ENCODE results near the gene AP2A2.

The AP2A2 gene

DNA sequence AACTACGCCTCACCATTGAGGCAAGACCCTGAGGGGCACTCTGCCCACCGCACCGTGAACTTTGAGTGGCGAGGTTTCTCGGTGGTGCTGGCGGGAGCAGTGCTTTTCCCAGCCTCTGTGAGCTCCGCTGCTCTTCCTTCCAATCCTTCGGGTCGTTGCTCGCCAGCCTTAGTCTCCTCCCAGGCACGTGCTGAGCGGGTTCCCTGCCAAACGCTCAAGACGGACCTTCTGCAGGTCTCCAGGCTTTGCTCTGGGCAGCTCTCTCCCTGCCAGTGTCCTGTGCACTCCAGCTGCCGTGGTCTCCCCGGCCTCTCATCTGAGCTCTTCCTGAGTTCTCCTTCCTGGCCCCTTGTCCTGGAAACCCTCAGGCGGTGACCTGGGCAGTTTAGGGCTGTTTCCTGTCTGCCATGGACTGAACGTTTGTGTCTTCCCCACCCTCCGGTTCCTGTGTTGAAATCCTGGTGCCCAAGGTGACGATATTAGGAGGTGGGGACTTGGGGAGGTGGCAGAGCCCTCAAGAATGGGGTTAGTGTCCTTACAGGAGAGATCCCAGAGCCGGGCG, 122.0 kb downstream of the AP2A2 start:
- no peak for DNase-seq

DNA sequence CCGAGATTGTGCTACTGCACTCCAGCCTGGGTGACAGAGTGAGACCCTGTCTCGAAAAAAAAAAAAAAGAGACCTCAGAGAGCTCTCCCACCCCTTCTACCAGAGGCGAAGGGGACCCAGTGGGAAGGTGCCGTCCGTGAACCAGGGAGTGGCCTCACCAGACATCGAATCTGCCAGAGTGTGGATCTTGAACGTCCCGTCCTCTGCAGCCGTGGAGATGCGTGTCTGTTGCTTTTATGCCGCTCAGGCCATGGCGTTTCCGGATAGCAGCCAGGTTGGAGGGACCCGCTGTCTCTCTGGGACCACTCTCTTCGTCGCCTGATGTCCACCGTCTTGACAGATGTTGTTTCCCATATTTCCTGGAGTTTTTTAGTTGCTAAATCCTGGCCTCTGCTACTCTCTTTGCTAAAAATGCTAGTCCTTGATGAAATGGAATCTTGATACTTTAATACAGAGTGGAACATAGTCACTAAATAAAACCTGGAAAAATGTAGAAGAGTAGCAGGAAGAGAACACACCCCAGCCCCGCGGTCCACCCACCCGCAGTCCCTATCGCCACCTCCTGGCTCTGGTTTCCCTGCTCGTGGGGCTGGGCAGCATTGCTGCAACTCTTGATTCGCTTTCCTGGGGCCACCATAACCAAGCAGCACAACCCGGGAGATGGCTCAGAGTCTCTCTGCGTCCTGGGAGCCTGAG, 122.9 kb downstream of the AP2A2 start:
- DNase-seq, result no peak

DNA sequence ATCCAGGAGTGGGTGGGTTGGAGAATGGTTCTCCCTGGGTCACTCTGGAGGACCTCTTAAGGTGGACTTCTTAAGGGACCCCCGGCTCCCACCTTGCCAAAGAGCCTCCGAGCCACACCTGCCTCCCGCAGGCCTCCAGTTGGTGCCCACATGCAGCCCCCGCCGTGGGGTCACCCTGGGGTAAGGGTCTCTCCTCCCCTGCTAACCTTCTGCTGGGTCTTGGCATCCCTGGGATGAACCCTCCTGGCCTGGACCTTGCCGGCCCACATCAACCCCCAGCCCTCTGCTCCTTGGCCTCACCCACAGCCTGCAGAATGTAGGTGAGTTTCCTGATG, 123.4 kb downstream of the AP2A2 start:
- no peak for DNase-seq

DNA sequence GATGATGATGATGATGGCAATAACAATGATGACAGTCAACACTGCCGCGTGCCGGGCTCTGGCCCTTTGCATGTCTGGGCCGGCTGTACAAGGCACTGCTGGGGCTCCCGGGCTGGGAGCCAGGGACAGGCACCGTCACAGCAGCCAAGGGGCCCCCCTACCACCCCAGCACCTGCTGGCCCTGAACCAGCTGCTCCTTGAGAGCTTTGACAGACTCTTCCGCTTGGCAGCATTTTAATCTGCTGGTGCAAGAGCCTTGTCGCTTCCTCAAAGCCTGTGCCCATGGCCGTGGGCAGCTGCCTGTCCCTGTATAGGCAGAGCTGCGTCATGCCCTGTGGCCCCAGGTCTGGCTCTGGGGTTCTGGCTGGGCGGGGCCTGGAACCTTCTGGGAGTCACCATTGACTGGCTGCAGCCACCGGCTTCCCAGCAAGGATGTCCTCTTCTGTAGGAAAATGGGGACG, 123.8 kb downstream of the AP2A2 start:
- no peak for DNase-seq

DNA sequence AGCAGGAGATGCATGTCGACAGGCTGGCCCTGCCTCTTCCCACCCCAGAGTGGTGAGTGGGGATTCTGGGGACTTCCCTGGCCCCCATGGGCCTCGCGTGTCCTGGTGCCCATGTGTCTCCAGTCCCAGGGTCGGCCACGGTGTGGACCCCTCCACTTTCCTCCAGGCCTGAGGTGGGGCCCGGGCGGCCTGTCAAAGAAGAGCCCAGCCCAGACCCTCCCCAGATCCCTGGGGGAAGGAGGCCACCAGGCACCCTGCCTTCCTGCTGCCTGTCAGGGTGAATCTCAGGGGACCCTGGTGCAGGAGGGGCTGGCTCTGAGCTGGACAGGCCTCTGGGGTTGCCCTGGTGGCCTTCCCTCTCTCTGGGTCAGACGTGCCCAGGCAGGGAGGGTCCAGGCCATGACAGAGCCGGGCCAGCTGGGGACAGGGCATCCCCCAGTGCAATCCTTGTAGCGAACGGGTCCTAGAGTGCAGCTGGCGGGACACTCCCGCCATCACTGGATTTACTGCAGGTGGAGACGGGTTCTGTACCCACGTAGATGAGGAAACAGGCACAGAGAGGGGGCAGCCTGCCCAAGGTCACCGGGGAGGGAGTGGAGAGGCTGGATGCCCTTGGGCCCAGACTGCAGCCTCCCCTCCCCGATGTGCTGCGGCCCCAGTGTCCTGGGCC, 124.4 kb downstream of the AP2A2 start:
- no peak for DNase-seq

DNA sequence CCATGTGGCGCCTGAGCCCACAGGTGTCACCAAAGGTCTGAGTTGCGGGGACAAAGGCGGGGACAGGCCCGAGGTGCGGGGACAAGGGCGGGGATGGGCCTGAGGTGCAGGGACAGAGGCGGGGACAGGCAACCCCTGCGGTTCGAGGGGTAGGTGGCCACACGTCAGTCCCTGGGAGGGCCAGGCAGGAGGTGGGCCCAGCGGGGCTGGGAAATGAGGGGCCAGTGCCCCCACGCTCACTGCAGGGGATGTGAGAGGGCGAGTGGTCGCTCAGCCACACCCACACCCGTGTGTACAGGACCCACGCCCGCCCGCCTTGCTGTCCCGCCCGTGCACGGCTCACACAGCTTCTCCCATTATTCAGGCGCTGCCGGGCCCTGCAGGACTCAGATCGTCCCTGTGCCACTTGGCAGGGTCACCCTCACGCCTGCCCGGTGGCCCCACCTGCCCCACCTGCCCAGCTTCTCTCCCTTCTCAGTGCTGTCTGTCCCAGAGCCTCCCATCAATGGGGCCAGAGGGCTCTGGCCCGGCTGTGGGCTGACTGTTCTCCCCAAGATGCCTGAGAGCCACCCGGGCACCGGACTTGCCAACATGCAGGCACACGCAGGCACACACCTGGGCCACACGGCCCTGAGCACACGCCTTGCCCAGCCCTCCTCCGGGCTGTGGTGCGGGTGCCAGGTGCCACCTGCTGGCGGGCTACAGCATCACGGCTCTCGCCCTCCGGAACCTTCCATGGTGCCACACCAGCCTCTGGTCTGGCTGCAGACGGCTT, 125.1 kb downstream of the AP2A2 start:
- DNase-seq, result peak; percentile 79

DNA sequence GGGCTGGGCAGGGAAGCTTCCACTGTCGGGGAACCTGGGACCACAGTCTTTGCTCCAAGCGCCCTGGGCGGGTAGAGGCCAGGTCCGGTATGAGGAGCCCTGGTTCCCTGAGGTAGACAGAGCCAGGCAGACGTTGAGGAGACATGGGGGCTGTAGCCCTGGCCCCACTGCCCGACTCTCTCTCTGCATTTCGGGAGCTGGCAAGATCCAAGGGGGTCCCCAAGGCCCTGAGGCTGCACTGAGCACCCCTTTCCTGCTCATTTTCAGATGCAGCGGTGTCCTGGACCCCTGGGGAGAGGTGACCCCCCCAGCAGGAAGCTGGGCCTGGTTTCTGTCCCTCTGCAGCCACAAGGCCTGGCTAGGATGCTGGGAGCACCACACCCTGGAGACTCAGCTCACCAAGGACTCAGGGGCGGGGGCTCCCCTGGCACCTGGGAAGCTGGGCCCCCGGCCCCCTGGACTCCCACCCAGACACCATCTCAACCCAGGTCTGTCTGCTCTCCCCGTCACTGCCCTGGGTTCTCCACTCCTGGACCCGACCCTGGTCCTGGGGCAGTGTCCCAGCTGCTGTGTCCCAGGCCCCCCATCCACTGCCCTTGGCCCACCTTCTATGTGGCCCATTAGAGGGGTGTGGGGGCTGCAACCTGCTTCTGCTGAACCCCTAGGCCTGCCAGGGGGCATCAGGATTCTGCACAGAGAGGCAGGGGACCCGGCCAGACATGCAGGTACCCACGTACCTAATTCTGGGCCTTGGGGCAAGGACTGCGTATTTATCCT, 125.9 kb downstream of the AP2A2 start:
- no peak for DNase-seq

DNA sequence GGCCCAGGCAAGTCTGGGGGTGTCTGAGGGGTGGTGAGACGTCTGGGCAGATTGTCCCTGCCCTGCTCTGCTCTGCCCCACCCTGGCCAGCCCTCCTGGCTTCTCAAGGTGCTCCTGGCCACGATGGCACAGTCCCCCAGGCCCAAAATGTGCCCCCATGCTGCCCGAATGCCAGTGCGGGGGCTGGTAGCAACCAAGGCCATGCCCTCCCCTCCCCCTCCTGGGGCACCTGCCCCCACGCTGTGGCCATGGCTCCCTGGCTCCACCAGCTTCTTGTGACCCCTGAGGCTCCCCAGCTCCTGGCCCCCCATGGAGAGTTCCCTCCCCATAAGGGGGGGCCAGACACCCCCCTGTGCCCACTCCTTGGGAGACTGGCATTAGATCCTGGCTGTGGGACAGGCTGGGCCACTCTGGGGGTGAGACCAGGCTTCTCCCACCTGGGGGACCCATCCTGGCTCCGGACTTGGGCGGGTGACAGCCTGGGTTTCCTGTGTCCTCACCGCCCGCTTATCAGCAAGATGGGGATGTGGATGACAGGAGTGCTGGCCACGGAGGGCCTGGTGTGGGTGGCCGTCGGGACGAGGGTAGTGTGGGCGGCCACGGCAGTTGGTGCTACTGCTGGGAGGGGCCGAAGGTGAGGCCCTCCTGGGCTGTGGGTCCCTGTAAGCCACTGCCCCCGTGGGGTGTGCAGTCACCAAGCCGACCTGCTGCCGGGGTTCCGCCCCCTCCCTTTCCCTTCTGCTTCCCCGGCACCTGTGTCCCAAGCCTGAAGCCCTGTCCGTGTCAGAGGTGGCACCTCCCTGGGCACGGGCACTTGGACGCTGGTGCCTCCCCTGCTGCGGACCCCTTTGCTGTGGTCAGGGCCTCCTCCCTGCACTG, 126.7 kb downstream of the AP2A2 start:
- no peak for DNase-seq

DNA sequence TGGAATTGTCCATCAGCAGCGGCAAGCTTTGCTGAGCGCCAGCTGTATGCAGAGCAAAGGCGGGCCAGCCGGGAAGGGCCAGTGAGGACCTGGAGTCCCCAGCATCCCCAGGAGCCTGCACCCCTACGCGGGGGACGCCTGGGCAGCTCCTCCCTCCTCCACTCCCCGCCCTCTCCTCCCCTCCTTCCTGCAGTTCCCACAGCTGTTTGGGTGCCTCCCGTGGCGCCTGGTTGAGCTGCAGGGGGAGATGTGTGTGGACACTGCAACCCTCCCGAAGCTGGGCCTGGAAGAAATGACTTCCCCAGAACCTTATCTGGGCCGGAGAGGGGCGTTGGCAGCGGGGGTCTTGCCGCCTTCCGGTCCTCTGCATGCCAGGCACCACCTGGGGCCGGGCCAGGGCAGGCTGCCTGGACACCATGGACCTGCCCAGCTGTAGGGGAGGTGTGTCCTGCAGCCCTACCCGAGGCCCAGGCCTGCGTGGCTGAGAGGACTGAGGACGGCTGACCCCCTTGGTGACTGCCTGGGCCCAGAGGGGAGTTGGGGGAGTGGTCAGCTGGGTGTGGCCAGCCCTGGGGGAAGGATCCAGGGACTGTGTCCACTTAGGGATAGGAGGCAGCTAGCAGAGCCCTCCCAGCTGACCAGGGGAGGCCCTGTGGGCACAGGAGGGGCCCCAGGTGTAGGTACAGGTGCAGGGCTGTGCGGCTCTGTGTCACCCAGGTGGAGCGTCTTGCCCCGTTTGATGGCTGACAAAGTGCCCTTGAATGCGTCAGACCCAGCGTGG, 127.6 kb downstream of the AP2A2 start:
- no peak for DNase-seq

DNA sequence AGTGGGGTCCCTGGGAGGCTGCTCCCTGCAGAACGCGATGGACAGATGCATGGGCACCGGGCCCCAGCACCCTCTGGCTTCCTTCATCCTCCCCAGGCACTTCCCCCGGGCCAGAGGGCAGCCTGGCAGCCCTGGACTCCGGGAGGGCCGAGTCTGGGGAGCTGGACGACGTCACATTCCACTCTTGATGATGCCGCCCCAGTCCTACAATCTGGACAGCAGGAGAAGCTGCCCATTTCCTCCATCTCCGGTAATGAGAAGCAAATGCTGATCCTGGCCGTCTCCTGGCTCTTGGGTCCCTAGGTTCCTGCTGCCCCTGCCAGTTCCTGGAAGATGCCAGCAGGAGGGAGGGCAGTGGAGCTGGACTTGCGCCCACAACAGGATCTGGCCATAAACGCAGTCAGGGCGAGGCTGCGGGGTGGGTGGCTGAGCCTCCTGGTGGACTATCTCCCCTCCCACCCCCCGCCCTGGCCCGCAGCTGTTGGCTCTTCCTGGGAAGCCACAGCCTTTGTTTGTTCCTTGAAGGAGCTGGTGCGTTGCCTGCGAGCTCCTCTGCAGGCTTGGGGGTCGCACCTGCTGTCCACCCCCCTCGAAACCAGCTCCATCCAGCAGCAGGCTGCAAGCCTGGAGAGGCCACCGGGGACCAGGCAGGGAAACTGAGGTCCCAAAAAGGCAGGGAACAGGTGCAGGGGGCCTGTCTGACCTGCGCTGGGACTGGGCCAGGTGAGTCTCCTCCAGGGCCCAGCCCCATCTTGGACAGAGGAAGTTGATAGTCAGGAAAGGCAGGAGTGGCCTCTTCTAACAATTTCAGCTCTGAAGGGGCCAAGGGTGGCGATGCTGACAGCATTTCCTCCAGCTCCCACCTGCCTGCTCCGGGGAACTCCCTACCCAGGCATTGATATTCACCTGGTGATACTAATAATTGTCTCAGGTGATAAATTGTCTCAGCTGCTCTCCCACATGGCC, 128.8 kb downstream of the AP2A2 start:
- no peak for DNase-seq

DNA sequence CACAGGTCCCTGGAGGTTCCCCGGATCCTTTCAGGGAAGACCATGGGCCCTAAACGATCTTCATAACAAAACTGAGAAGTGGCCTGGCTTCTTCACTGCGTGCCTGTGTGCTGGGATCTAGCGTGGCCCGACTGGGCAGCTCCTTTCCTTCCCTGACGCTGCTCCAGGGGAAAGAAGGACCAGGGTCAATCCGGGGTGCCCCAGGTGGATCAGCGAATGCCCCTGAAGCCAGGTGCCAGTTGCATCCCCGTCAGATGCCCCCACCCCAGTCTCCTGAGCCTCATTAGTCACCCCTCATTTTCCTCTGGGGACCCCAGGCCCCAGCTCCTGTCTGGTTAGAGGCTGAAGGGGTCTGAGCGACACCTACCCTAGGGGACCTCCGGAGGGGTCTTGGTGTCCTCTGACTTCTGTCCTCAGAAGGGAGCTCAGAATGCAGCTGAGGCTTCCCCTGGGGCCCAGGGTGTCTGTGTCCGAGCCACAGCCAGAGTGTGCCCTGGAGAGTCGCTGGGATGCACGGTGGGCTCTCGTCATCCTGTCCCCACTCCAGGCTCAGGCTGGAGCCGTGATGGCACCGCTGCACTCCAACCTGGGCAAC, 129.5 kb downstream of the AP2A2 start:
- no peak for DNase-seq

DNA sequence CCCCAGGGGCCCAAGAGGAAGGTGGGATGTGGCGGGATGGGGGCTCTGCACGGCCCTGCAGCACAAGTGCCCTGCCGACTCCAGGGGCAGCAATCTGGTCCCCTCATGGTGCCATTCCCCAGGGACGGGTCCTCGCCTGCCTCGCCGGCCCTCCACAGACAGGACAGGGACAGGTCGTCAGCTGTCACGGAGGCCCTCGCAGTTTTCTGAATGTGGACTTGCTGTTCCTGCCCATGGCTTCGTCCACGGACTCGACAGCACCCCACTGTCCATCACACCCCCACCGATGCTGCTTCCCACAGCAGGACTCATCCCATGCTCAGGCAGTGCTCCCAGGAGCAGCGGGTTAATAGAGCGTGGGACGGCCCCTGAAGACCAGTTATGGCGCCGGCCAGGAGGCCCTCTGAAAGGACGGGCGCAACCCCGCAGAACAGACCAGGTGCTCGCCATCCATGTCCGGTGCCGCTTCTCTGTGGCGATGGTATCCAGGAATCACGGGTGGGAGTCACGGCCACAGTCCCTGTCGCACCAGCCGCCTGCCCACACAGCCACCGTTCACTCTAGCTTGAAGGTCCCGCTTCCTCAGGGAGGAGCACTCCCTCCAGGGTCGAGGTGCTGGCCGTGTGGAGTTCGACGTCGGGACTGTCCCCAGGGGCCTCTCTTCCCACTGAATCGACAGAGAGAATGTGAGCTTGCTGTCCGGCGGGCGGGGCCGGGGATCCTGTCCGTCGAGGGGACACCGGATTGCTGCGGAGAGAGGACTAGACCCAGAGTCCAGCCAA, 130.5 kb downstream of the AP2A2 start:
- no peak for DNase-seq

DNA sequence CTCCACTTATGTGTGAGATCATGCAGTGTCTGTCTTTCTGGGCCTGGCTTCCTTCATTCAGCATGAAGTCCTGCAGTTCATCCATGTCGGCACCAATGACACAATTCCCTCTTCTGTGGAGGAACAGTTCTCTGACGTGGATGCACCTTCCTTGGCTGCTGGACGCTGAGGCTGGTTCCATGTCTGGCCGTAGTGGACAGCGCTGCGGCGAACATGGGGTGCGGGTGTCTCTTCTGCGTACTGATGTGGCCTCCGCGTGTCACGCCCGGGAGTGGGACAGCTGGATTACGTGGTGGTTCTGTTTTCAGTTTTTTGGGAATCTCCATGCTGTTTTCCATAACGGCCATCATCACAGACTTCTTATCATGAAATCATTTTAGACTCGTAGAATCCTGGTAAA, 132.1 kb downstream of the AP2A2 start:
- no peak for DNase-seq

DNA sequence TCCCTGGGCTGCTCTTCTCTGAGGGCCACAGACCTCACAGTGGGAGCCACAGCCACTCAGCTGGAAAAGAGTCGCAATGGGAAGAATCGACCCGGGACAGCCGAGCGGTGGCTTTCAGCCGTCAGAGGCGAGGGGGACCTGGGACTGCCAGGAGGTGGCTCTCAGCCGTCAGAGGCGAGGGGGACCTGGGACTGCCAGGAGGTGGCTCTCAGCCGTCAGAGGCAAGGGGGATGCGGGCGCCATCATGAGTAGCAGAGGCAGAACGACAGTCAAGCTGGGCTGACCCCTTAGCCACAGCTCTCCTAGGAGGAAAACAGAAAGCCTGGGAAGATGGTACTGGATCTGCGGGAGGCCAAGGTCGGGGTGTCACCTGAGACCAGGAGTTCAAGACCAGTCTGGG, 134.1 kb downstream of the AP2A2 start:
- DNase-seq, result no peak

DNA sequence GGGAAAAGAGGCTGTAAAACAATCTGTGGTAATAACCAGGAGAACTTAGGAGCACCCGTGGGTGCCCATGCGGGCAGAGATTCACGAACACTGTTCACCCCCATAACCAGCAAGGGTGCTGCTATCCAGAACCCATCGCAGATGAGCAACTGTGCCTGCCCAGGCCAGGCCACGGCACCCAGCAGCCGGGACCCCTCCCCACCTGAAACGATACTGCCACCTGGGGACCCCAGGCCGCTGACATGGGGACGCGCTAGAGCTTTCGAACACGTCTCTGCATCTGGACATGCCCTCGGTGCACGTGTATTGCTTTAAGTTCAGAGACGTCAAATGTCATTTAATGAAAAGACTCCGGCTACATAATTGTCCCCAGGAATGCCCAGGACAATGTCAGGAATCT, 134.7 kb downstream of the AP2A2 start:
- DNase-seq, result no peak

DNA sequence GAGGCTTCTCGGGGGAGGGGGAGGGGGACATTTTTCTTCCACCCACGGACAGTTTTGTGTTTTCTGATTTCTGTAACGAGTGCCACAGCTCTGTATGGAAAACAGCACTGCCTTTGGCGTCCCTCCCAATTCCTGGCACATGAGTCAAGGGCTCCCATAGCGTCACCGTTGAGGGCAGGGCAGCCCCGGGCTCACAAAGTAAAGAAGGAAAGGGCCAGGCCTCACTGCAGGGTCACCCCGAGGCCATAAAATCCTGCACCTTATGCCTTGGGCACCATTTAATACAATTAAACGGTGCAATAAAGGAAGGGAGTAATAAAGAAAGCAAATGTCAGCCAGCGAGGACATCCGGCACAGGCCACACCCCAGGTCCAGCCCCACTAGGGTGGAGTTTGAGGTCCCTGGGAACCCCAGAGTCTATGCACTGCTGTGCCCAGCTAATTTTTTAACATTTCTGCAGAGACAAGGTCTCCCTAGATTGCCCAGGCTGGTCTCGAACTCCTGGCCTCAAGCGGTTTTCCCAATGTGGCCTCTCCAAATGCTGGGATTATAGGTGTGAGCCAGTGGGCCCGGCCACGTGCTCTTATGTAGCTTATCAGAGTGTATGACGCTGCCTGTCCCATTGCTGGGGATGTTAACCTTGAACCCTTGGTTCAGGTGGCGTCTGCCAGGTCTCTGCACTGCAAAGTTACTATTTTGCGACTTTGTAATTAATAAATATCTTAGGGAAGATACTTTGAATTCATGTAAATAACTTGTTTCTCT, 135.4 kb downstream of the AP2A2 start:
- no peak for DNase-seq
